Measurements from ENCODE around the gene DOCK3.

DOCK3 gene

DNA sequence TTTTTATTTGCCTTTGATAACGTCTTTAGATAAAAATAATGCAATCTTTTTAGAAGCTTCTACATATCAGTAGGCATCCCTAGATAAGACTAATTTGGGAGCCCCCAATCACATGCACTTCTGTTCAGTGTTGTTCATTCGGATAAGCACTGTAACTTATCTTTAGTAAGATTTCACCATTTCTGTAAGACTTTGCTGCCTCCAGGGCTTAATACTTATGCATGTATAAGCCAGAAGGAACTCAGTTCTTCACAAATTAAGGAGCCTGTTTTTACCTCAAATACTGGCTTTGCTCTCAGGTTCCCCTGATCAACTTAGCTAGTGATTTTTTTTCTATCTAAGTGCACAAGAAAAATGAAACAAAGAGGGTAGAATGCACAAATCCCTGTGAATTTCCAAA, 20.3 kb downstream of the DOCK3 start:
- in situ Hi-C loops (cut with MboI; ENCODE audit: low sequenced_read_pairs, unreplicated experiment) = no loop called here
- DNase-seq (ENCODE audit: low spot score) = no peak
- TF ChIP-seq, protein P1, sequence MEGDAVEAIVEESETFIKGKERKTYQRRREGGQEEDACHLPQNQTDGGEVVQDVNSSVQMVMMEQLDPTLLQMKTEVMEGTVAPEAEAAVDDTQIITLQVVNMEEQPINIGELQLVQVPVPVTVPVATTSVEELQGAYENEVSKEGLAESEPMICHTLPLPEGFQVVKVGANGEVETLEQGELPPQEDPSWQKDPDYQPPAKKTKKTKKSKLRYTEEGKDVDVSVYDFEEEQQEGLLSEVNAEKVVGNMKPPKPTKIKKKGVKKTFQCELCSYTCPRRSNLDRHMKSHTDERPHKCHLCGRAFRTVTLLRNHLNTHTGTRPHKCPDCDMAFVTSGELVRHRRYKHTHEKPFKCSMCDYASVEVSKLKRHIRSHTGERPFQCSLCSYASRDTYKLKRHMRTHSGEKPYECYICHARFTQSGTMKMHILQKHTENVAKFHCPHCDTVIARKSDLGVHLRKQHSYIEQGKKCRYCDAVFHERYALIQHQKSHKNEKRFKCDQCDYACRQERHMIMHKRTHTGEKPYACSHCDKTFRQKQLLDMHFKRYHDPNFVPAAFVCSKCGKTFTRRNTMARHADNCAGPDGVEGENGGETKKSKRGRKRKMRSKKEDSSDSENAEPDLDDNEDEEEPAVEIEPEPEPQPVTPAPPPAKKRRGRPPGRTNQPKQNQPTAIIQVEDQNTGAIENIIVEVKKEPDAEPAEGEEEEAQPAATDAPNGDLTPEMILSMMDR (IDR thresholded peaks at IDR 0.05; ENCODE audit: borderline replicate concordance, control extremely low read depth, extremely low read depth, insufficient read depth, missing control alignments) = no peak

DNA sequence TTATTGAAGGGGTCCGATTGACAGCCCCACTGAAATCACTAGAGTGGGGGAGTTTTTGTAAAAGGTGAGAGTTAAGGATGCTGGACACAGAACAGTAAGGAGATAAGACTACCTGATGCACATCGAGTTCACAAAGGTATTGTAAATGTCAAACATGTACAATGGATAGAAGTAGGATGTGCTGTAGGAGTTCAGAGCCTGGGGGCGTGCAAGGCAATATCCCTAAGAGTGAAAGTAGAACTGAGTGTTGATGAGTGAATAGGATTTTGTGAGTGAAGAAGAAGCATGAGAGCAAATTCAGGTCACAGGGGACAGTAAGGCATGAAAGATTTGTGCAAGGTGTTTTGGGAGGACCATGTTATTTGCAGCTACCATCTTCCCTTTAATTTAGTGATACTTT, 21.5 kb downstream of the DOCK3 start:
- in situ Hi-C loops (cut with MboI; ENCODE audit: low sequenced_read_pairs, unreplicated experiment) = no loop called here
- TF ChIP-seq, protein P1 (IDR thresholded peaks at IDR 0.05; ENCODE audit: borderline replicate concordance, control extremely low read depth, extremely low read depth, insufficient read depth, missing control alignments) = no peak
- DNase-seq (ENCODE audit: low spot score) = no peak

DNA sequence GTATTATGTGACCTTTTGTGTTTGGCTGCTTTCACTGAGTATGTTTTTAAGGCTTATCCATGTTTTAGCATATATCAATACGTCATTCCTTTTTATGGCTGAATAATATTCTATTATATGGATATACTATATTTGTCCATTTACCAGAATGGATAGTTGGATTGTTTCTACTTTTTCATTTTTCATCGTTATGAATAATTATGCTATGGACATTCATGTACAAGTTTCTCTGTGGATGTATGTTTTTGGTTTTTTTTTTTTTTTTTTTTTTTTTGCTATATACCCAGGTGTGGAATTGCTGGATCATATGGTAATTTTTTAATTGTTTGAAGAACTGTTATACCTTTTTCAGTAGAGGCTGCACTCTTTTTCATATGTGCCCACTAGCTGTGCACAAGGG, 23.5 kb downstream of the DOCK3 start:
- TF ChIP-seq, protein P1 (IDR thresholded peaks at IDR 0.05; ENCODE audit: borderline replicate concordance, control extremely low read depth, extremely low read depth, insufficient read depth, missing control alignments) = no peak
- in situ Hi-C loops (cut with MboI; ENCODE audit: low sequenced_read_pairs, unreplicated experiment) = no loop called here
- no peak for DNase-seq (ENCODE audit: low spot score)

DNA sequence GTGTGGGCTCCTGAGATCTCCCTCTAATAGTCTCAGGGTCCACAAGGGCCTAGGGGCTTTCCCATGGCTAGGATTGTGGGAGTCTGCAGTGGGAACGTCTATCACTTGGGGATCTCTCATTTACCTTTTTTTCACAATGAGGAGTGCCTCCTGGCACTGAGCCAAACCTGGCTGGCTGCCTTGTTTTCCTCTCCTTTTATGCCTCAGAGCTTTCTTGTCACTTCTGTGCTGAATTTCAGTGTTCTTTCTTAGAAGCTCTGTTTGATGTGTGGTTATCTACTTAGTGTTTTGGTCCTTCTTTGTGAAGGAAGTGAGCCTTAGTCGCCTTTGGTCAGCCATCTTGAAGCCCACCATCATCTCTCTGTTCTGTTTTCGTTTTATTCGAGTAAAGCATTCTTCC, 33.9 kb downstream of the DOCK3 start:
- TF ChIP-seq, protein P1 (IDR thresholded peaks at IDR 0.05; ENCODE audit: borderline replicate concordance, control extremely low read depth, extremely low read depth, insufficient read depth, missing control alignments) = no peak
- in situ Hi-C loops (cut with MboI; ENCODE audit: low sequenced_read_pairs, unreplicated experiment) = no loop called here
- DNase-seq (ENCODE audit: low spot score) = no peak

DNA sequence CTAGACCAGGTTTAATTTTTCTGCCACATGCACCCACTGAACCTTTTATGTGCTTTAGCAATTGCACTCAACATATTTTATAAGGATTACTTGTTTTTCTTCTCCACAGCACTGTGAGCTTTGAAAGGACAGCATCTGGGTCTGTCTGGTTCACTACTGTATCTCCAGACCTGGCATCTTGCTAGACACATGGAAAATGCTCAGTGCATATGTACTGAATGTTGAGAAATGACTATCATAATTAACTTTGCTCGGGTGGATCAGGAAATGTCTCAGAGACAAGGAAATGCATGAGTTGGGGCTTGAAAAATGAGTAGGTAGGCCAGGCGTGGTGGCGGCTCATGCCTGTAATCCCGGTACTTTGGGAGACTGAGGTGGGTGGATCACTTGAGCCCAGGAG, 40.2 kb downstream of the DOCK3 start:
- no peak for DNase-seq (ENCODE audit: low spot score)
- in situ Hi-C loops (cut with MboI; ENCODE audit: low sequenced_read_pairs, unreplicated experiment) = no loop called here
- TF ChIP-seq, protein P1 (IDR thresholded peaks at IDR 0.05; ENCODE audit: borderline replicate concordance, control extremely low read depth, extremely low read depth, insufficient read depth, missing control alignments) = no peak

DNA sequence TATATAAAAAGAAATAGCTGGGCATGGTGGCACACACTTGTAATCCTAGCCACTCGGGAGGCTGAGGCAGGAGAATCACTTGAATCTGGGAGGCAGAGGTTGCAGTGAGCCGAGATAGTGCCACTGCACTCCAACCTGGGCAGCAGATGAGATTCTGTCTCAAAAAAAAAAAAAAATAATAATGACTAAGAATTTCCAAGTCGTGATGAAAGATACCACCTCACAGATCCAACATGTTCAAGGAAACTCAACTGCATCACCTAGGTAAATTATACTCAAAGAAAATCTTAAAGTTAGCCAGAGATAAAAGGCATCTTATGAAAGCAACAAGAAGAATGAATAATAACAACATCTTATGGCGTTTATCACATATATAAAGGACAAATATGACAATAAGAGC, 50.1 kb downstream of the DOCK3 start:
- TF ChIP-seq, protein P1 (IDR thresholded peaks at IDR 0.05; ENCODE audit: borderline replicate concordance, control extremely low read depth, extremely low read depth, insufficient read depth, missing control alignments) = no peak
- in situ Hi-C loops (cut with MboI; ENCODE audit: low sequenced_read_pairs, unreplicated experiment) = no loop called here
- DNase-seq (ENCODE audit: low spot score) = no peak

DNA sequence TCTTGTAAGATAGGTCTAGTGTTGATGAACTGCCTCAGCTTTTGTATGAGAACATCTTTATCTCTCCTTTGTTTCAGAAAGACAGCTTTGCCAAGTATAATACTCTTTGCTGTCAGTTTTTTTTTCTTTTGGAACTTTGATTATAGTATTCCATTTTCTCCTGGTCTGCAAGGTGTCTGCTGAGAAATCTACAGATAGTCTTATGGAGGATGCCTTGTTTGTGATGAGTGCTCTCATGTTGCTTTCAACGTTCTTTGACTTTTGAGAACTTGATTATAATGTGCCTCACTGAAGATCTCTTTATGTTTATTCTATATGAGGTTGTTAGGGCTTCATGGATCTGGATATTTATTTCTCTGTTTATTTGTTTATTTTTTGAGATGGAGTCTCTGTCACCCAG, 60.3 kb downstream of the DOCK3 start:
- TF ChIP-seq, protein P1 (IDR thresholded peaks at IDR 0.05; ENCODE audit: borderline replicate concordance, control extremely low read depth, extremely low read depth, insufficient read depth, missing control alignments) = no peak
- in situ Hi-C loops (cut with MboI; ENCODE audit: low sequenced_read_pairs, unreplicated experiment) = no loop called here
- no peak for DNase-seq (ENCODE audit: low spot score)
